B cell (primary cell): ENCODE data around the gene GAREM1. TPM values are rescaled to one million over a fixed set of nuclear protein-coding genes. Genes with fewer than 3 reads are reported as not detected.

Experiments used
- ATAC-seq: fragments of 200-7000 bp; cut with Tn5 transposase; one replicate; pipeline ENCODE4 v1.10.0; 2021; ENCODE audit warnings: low read depth, mild to moderate bottlenecking, moderate number of reproducible peaks, moderate library complexity
- CTCF ChIA-PET: fragments of 350-600 bp; sonication (Branson Sonifier 250); formaldehyde crosslinking; loops from one replicate; lab custom pipeline; 2021; ENCODE audit warnings: antibody characterized with exemption, inconsistent platforms; lab: Charles Lee
- POLR2A ChIA-PET: fragments of 350-600 bp; sonication (Branson Sonifier 250); formaldehyde crosslinking; loops from one replicate; lab custom pipeline; 2021; ENCODE audit warnings: antibody characterized with exemption; lab: Charles Lee
- DNase-seq: peaks from one replicate; pipeline ENCODE4 v3.0.0; 2013
- H2AFZ ChIP-seq: 2 replicates; pipeline ENCODE4 v1.6.1; 2012; ENCODE audit warnings: mild to moderate bottlenecking, low read depth, low read length; ENCODE audit not compliant: insufficient read depth, poor library complexity, severe bottlenecking
- H3K27ac ChIP-seq, 2 donors: 1 replicate in 1 of 2; 2 replicates in 1 of 2; pipeline ENCODE4 v1.5.1; 2012 to 2013; ENCODE audit warnings: low read length in 2 of 2, mild to moderate bottlenecking in 2 of 2, moderate library complexity in 1 of 2
- H3K27me3 ChIP-seq, 4 experiments: fragments of 200-600 bp in 1 of 4; sonication (generic) in 1 of 4; replicated peaks in 1 of 4; 1 replicate in 2 of 4; 2 replicates in 2 of 4; pipeline versions ENCODE4 v1.6.1 to v1.7.0; 2013 to 2016; ENCODE audit warnings: low read length in 3 of 4, mild to moderate bottlenecking in 2 of 4, mixed read lengths in 1 of 4, moderate library complexity in 1 of 4; ENCODE audit not compliant: insufficient read depth in 4 of 4, control insufficient read depth in 3 of 4; ENCODE audit errors: control extremely low read depth in 1 of 4
- H3K36me3 ChIP-seq, 2 experiments: replicated peaks in 1 of 2; 1 replicate in 1 of 2; 2 replicates in 1 of 2; pipeline versions ENCODE4 v1.6.1 to v1.7.1; 2013; ENCODE audit warnings: low read length in 1 of 2; ENCODE audit not compliant: insufficient read depth in 2 of 2, control insufficient read depth in 1 of 2; ENCODE audit errors: control extremely low read depth in 1 of 2, extremely low read depth in 1 of 2
- H3K4me1 ChIP-seq, 2 donors: fragments of 200-600 bp in 1 of 2; sonication (generic) in 1 of 2; 1 replicate in 1 of 2; 2 replicates in 1 of 2; pipeline versions ENCODE4 v1.5.1 to v1.6.1; 2013 to 2017; ENCODE audit warnings: low read length in 2 of 2; ENCODE audit not compliant: control insufficient read depth in 2 of 2, insufficient read depth in 2 of 2
- H3K4me2 ChIP-seq: replicated peaks from 2 replicates; pipeline ENCODE3; 2012; ENCODE audit warnings: mild to moderate bottlenecking, low read depth, low read length; ENCODE audit not compliant: poor library complexity, severe bottlenecking
- H3K4me3 ChIP-seq, 5 experiments: fragments of 200-600 bp in 1 of 5; sonication (generic) in 1 of 5; 1 replicate in 3 of 5; 2 replicates in 2 of 5; pipeline versions ENCODE4 v1.5.1 to v1.7.0; 2011 to 2016; ENCODE audit warnings: low read length in 4 of 5, mild to moderate bottlenecking in 4 of 5, low read depth in 2 of 5, control low read depth in 1 of 5, moderate library complexity in 1 of 5; ENCODE audit not compliant: insufficient read depth in 1 of 5; ENCODE audit errors: control extremely low read depth in 1 of 5, extremely low read depth in 1 of 5
- H3K79me2 ChIP-seq: fragments of 200-600 bp; sonication (generic); one replicate; pipeline ENCODE4 v1.6.0; 2016; ENCODE audit warnings: low read length; ENCODE audit not compliant: control insufficient read depth, insufficient read depth
- H3K9ac ChIP-seq: fragments of 200-600 bp; sonication (generic); 2 replicates; pipeline ENCODE4 v1.6.1; 2017; ENCODE audit warnings: mild to moderate bottlenecking, low read length, moderate library complexity
- H3K9me3 ChIP-seq, 3 donors: one replicate each; pipeline versions ENCODE4 v1.6.1 to v1.7.1; 2013; ENCODE audit warnings: low read length in 2 of 3; ENCODE audit not compliant: control insufficient read depth in 2 of 3, insufficient read depth in 1 of 3; ENCODE audit errors: control extremely low read depth in 1 of 3
- H4K20me1 ChIP-seq: 2 replicates; pipeline ENCODE4 v1.6.0; 2012; ENCODE audit warnings: mild to moderate bottlenecking, low read length; ENCODE audit not compliant: insufficient read depth, control insufficient read depth, poor library complexity, severe bottlenecking
- H3K27ac Mint-ChIP-seq: one replicate; pipeline ENCODE4 v1.8.0; 2021; ENCODE audit warnings: mixed read lengths
- H3K27me3 Mint-ChIP-seq: one replicate; pipeline ENCODE4 v1.8.0; 2021; ENCODE audit warnings: mixed read lengths
- H3K4me1 Mint-ChIP-seq: one replicate; pipeline ENCODE4 v1.8.0; 2021; ENCODE audit warnings: mixed read lengths
- H3K4me3 Mint-ChIP-seq: one replicate; pipeline ENCODE4 v1.8.0; 2021; ENCODE audit warnings: mixed read lengths
- H3K9me3 Mint-ChIP-seq: one replicate; pipeline ENCODE4 v1.8.0; 2022; ENCODE audit warnings: mixed read lengths; ENCODE audit not compliant: insufficient read depth
- EZH2 ChIP-seq: IDR thresholded peaks from 2 replicates; pipeline ENCODE4 v1.6.1; 2012; ENCODE audit warnings: borderline replicate concordance, low read depth, mild to moderate bottlenecking, moderate library complexity, low read length; ENCODE audit not compliant: insufficient read depth, poor library complexity, severe bottlenecking
- WGBS: methylation state at CpG from one replicate; pipeline ENCODE4 v1.1.5; 2013; ENCODE audit warnings: missing lambda C conversion rate; ENCODE audit not compliant: insufficient coverage; 5-methylcytosine and 5-hydroxymethylcytosine counted together
- intact Hi-C: fragments of 100-400 bp; cut with micrococcal nuclease; formaldehyde crosslinking; loops from one replicate; pipeline ENCODE4 v1.10.0; 2022
- polyA plus RNA-seq: library from polyadenylated mRNA; depleted of rRNA; stranded (reverse); fragments of >200 nt; gene quantifications from 2 replicates; pipeline ENCODE4 v1.2.3, GENCODE V29; 2012
- total RNA-seq, 2 donors: library from RNA; stranded (reverse); fragments of 120-200 nt in 1 of 2; gene quantifications; 1 replicate in 1 of 2; 2 replicates in 1 of 2; pipeline versions ENCODE4 v1.2.3 to v1.2.4, GENCODE V29; 2013 to 2022
- TF ChIP-seq, protein P1 (sequence below): fragments of 200-600 bp; IDR thresholded peaks from one replicate; pipeline ENCODE4 v1.8.0; 2022; ENCODE audit warnings: antibody characterized with exemption, mild to moderate bottlenecking

The GAREM1 gene
- total and polyA plus RNA-seq, 2 donors (not counting 1 experiment from before 2014, with no cell fraction given): not detected

DNA sequence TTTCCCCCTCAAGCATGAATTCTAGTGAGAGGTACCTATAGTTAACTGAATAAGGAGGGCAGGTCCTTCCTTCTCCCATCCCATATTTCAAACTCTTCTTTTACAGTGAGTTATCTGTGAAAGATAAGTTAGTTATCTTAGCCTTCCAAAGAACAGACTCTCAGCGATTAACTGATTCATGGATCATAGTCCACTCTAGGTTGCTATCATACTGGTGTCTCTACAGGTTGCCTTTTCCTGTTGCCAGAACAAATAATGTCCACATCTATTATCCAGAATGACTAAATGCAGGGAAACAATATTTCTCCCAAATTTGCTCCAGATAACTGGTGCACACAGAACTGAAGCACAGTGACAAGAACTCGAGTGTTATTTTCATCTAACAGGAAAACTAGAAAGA lies 212.5 kb downstream of the GAREM1 start:
- peaks cover 23% of the 10 kb centered on the region for H3K27me3 Mint-ChIP-seq
- ChIA-PET POLR2A (no interaction called here), CTCF (no interaction called here)
- no peak overlapping the region for H2AFZ ChIP-seq
- H3K27ac Mint-ChIP-seq: no peak overlapping the region
- no peaks in the 10 kb centered on the region for H3K27me3 ChIP-seq
- H3K9ac ChIP-seq: no peak overlapping the region
- no peak overlapping the region for H3K4me3 ChIP-seq
- H3K36me3 ChIP-seq: no peaks in the 10 kb centered on the region
- H3K27ac ChIP-seq: no peak overlapping the region
- no peaks in the 10 kb centered on the region for H4K20me1 ChIP-seq
- H3K4me1 ChIP-seq: no peaks in the 10 kb centered on the region
- H3K9me3 Mint-ChIP-seq: no peaks in the 10 kb centered on the region
- no peaks in the 10 kb centered on the region for H3K9me3 ChIP-seq
- intact Hi-C loops: no loop called here
- H3K4me3 Mint-ChIP-seq: no peak overlapping the region
- H3K4me1 Mint-ChIP-seq: no peaks in the 10 kb centered on the region
- ATAC-seq (no peak), DNase-seq (no peak)
- WGBS: 100% methylated on average over 1 of the region's 2 CpGs
- TF ChIP-seq EZH2: no peak
- TF ChIP-seq, protein P1, sequence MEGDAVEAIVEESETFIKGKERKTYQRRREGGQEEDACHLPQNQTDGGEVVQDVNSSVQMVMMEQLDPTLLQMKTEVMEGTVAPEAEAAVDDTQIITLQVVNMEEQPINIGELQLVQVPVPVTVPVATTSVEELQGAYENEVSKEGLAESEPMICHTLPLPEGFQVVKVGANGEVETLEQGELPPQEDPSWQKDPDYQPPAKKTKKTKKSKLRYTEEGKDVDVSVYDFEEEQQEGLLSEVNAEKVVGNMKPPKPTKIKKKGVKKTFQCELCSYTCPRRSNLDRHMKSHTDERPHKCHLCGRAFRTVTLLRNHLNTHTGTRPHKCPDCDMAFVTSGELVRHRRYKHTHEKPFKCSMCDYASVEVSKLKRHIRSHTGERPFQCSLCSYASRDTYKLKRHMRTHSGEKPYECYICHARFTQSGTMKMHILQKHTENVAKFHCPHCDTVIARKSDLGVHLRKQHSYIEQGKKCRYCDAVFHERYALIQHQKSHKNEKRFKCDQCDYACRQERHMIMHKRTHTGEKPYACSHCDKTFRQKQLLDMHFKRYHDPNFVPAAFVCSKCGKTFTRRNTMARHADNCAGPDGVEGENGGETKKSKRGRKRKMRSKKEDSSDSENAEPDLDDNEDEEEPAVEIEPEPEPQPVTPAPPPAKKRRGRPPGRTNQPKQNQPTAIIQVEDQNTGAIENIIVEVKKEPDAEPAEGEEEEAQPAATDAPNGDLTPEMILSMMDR: no peak
- H3K79me2 ChIP-seq: no peaks in the 10 kb centered on the region
- no peak overlapping the region for H3K4me2 ChIP-seq

DNA sequence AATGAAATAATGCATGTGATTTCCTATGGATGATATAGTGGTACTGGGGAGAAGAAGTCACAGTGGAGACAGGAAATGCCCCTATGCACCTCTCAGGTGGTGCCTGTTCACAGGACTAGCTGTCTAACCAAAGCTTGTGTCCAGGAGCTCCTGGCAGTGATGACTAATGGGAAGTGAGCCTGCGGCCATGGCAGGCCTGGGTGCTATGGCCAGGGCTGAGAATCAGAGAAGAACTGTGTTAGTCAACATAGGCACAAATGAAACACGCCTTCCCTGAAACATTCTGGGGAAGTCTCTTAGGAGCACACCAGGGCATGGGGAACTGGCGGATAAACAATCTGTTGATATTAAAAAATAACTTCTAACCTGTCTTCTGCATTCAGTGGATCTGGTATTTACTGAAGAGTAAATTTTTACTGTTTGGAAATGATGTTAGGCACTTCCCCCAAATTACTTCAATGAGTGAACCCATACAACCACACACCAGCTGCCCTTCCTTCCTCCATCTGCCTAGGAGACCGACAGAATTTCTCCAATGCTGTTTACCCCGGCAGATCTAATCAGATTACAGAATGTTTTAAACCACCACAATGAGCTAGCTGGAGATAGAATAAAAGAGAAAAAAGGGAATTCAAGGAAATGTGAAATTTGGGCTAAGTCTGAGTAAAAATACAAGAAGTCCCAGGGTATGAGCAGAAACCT lies 213.4 kb downstream of the GAREM1 start:
- CTCF ChIA-PET: no interaction called here
- Histone ChIP-seq H3K4me2 (no peak overlapping the region), H3K9ac (no peak overlapping the region), H2AFZ (no peak overlapping the region), H4K20me1 (no peaks in the 10 kb centered on the region), H3K36me3 (no peaks in the 10 kb centered on the region), H3K4me3 (no peak overlapping the region), H3K4me1 (no peaks in the 10 kb centered on the region), H3K79me2 (no peaks in the 10 kb centered on the region), H3K9me3 (no peaks in the 10 kb centered on the region), H3K27ac (no peak overlapping the region), H3K27me3 (no peaks in the 10 kb centered on the region)
- Mint-ChIP-seq H3K4me3 (no peak overlapping the region), H3K27me3 (peaks cover 25% of the 10 kb centered on the region), H3K4me1 (no peaks in the 10 kb centered on the region), H3K27ac (no peak overlapping the region), H3K9me3 (no peaks in the 10 kb centered on the region)
- ATAC-seq (no peak), DNase-seq (no peak)
- POLR2A ChIA-PET: no interaction called here
- intact Hi-C loops: no loop called here
- WGBS: 17% methylated on average over 2 of the region's 5 CpGs
- no peak for TF ChIP-seq EZH2
- TF ChIP-seq, protein P1: no peak
